Measurements from ENCODE around the gene ANKRD11. TPM values are rescaled to one million over a fixed set of nuclear protein-coding genes. Genes with fewer than 3 reads are reported as not detected.

Gene ANKRD11
- total RNA-seq, 2 donors from 2014 or later = 197 to 251 TPM

DNA sequence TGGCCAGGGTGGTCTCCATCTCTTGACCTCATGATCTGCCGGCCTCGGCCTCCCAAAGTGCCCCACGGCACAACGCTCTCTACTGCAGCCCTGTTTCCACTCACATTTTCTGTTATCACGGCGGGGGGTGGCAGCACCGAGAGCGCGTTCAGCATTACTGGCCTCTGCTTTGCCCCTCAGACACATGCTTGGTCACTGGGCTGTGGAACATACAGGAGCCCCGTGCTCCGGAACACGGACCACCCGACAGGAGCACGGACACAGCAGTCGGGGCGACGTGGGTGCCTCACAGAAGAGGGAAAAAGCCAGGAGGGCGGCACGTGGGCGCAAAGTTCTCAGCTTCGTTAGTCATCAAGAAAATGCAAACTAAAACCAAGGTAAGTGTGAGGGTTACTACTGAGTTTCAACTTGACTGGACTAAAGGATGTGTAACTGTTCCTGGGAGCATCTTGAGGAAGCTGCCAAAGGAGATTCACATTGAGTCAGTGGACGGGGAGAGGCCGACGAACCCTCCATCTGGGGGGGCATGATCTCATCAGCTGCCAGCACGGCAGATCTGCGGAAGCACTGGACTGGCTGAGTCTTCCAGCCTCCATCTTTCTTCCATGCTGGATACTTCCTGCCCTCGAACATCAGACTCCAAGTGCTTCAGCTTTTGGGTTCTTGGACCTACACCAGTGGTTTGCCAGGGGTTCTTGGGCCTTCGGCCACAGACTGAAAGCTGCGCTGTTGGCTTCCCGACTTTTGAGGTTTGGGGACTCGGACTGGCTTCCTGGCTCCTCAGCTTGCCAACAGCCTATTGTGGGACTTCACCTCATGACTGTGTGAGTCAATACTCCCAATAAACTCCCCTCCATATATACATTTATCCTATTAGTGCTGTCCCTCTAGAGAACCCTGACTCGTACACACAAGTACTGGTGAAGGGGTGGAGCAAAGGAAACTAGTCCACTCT is 166.0 kb downstream of the ANKRD11 start:
- Mint-ChIP-seq H3K27ac (peak overlapping the region; percentile 91), H3K27me3 (no peaks in the 10 kb centered on the region), H3K4me1 (peaks cover 70% of the 10 kb centered on the region), H3K36me3 (ENCODE audit: low read depth) (no peaks in the 10 kb centered on the region), H3K4me3 (peak overlapping the region; percentile 82)
- ATAC-seq (no peak), DNase-seq (no peak)
- H3K9me3 ChIP-seq (ENCODE audit: control insufficient read depth, low read length, poor library complexity, severe bottlenecking) = no peaks in the 10 kb centered on the region

DNA sequence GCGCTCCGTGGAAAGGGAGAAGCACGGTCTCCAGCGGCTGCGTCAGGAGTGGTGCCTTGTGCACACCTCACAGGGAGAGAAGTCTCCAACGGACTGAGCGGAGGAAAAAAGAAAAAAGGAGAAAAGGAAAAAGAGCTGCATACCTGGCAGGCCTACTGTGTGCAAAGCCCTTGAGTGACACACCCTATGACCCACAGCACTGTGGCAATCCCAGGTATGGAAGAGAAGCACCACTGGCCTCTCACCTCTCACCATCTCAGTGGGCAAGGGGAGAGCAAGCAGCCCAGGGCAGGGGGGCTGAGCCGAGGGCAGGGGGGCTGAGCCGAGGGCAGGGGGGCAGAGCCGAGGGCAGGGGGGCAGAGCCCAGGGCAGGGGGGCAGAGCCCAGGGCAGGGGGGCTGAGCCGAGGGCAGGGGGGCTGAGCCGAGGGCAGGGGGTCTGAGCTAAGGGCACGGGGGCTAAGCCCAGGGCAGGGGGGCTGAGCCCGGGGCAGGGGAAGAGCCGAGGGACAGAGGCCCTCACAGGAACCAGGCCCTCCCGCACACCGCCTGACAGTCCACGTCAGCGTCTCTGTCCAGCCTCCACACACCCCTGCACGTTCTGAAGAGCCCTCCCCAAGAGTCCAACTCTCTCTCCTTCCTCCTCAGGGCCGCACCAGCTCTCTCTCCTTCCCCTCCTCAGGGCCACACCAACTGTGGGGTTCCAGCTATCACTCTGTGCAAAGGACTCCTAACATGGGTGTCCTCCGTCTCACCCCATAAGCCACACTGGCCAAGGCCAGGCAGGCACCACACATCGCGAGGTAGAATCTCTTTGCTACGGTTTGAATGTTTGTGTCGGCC is 167.0 kb downstream of the ANKRD11 start:
- H3K4me1 Mint-ChIP-seq = peaks cover 75% of the 10 kb centered on the region
- DNase-seq = no peak
- peak overlapping the region; percentile 91 for H3K27ac Mint-ChIP-seq
- H3K36me3 Mint-ChIP-seq (ENCODE audit: low read depth) = no peaks in the 10 kb centered on the region
- H3K4me3 Mint-ChIP-seq = peak overlapping the region; percentile 82
- no peaks in the 10 kb centered on the region for H3K27me3 Mint-ChIP-seq
- H3K9me3 ChIP-seq (ENCODE audit: control insufficient read depth, low read length, poor library complexity, severe bottlenecking) = no peaks in the 10 kb centered on the region
- ATAC-seq = no peak

DNA sequence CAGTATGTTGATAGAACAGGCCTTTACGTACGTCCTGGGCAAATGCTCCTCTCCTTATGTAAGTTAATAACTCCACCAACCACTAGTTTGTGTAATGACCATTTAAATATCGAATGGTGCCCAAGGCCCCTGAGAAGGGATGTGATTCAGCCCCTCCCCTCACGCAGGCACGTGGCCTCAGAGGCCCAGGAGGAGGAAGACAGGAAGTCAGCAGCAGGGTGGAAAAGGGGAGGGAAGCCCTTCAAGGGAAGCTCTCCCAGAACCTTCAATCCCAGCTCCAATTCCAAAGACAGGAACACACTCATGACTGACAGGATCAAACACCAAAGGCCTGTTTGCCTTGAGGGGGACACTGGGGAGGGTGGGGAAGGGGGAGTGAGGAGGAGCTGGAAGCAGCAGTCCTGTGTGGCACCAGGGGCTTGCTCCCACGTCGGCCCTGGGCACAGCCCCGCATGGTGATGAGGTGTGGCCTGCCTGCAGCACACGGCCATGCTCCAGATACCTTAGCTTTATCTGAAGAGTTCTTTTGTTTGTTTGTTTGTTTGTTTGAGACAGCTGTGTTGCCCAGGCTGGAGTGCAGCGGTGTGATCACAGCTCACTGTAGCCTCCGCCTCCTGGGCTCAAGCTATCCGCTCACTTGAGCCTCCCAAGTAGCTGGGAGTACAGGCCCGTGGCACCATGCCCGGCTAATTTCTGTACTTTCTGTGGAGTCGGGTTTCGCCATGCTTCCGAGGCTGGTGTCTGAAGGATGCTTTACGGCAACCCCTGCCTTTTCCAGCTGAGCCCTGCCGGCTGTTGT is 167.8 kb downstream of the ANKRD11 start:
- peaks cover 76% of the 10 kb centered on the region for H3K4me1 Mint-ChIP-seq
- H3K36me3 Mint-ChIP-seq (ENCODE audit: low read depth) = no peaks in the 10 kb centered on the region
- H3K9me3 ChIP-seq (ENCODE audit: control insufficient read depth, low read length, poor library complexity, severe bottlenecking) = no peaks in the 10 kb centered on the region
- DNase-seq = no peak
- H3K27ac Mint-ChIP-seq = peak overlapping the region; percentile 79
- H3K4me3 Mint-ChIP-seq = peak overlapping the region; percentile 77
- no peaks in the 10 kb centered on the region for H3K27me3 Mint-ChIP-seq
- no peak for ATAC-seq

DNA sequence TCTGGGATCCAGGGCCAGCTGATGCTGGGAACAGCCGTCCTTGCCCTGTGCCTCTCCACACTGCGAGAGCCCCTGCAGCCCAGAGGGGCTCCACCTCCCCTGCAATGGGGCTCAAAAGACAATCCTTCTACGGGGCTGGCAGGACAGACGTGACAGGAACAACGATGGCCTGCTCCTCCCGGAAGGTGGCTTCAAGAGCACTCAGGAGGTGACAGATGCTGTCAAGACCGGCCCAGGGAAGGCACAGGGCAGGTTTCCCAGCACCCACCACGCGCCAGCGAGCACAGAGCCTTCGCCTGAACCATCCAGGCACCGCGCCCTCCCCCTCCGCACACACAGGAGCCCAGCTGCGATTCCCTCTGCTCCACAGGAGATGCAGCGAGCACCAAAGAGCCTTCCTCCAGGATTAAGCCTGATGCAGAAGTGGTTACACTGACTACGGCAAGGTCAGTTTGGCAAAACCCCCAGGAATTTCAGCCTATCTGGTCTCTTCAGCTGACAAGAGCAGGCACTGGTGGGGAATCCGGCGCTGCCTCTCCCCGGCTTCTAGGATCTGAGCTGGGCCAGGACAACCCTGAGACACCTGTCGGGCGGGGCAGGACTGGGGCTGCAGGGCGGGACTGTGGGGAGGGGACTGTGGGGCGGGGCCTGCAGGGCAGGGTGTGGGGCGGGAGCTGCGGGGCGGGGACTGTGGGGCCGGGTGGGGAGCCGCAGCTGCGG is 169.4 kb downstream of the ANKRD11 start:
- Mint-ChIP-seq H3K27me3 (no peaks in the 10 kb centered on the region), H3K27ac (no peak overlapping the region)
- no peak for DNase-seq

DNA sequence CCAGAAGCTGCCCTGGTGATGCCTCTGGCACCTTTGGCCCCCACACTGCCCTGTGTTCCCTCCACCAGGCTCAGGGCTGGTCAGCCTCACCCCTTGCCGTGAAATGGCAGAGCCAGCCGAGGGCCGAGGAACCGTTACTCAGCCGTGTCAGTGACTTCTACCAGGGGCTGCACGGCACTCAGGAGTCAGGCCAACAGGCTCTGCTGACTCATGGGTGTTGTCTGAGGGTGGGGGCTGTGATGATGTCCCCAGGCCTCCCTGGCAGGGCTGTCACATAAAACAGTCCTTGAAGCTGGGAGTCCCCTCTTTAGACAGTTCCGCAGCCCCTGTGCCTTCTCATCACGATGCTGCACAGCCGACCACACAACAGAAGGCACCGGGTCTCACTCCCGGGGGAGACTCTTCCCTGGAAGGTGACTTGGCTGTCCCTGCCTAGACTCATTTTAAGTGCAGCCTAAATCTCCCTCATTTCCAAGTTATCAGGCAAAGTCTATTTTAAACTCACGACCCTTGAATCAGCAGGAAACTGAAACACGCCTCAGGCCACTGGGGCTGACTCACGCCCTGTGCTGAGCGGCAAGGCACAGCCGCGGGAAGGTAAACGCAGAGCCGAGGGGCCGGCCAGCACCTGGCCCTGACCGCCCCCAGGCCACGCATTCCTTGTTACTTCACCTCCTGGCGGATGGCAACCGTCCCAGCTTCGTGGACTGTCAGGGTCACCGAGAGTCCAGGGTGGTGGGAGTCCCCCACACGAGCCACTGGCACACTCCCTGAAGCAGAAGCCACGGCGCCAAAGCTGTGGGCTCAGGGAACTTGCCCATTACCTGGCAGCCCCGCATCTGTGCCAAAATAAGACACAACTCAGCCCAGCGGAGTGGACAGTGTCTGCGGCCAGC is 170.2 kb downstream of the ANKRD11 start:
- H3K4me1 Mint-ChIP-seq = peaks cover 82% of the 10 kb centered on the region
- H3K36me3 Mint-ChIP-seq (ENCODE audit: low read depth) = no peaks in the 10 kb centered on the region
- no peaks in the 10 kb centered on the region for H3K9me3 ChIP-seq (ENCODE audit: control insufficient read depth, low read length, poor library complexity, severe bottlenecking)
- ATAC-seq (no peak), DNase-seq (no peak)
- peak overlapping the region; percentile 77 for H3K4me3 Mint-ChIP-seq
- peak overlapping the region; percentile 83 for H3K27ac Mint-ChIP-seq
- no peaks in the 10 kb centered on the region for H3K27me3 Mint-ChIP-seq

More for the DNA sequence above, 169.4 kb downstream of the ANKRD11 start:
- Mint-ChIP-seq H3K36me3 (ENCODE audit: low read depth) (no peaks in the 10 kb centered on the region), H3K4me1 (peaks cover 83% of the 10 kb centered on the region), H3K4me3 (peak overlapping the region; percentile 77)
- ATAC-seq = no peak
- no peaks in the 10 kb centered on the region for H3K9me3 ChIP-seq (ENCODE audit: control insufficient read depth, low read length, poor library complexity, severe bottlenecking)

DNA sequence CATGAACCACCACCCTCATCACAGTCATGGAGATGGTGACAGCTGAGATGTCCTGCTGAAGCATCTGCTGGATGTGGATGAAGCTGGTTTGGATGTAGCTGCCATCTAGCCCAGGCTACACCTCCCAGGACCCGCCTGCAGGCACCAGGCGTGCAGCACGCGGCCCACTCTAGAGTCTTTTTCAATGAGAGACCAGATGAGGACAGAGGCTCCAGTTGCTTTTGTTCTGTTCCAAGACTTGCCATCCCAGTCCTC is 170.8 kb downstream of the ANKRD11 start:
- DNase-seq (no peak), ATAC-seq (no peak)
- Mint-ChIP-seq H3K27me3 (no peaks in the 10 kb centered on the region), H3K36me3 (ENCODE audit: low read depth) (no peaks in the 10 kb centered on the region), H3K4me3 (peak overlapping the region; percentile 60), H3K27ac (peak overlapping the region; percentile 83), H3K4me1 (peaks cover 80% of the 10 kb centered on the region)
- H3K9me3 ChIP-seq (ENCODE audit: control insufficient read depth, low read length, poor library complexity, severe bottlenecking) = no peaks in the 10 kb centered on the region

DNA sequence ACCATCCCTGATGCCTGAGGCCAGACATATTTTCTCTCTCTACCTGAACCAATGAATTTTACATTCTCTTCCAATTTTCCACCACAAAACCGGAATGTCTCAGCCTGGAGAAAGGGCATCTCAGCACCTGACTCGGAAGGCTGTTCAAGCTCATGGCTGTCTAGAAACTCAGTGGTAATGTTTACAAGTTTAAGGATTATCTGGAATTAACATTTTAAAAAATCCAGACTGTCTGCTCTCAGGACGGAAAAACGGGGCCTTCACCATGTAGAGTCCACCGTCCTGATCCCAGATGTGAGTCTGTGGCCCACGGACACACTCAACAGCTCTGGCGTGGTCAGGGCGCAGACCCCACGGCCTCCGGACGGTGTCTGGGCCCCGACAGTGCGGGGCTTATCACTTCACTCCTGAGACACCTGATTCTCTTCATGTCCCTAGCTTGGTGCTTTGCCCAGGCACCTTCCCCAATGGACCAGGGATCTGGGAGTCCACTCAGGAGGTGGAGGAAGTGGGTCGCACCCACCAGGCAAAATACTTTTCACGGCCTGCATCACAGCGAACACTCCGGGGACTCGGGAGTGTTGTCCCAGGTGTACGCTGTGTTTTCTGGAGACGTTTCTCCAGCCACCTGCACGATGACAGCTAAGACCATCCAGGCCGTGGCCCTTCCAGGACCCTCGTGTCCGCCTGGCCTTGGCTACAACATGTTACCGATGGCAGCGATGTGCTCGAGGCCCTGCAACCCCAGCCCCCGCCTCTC is 171.3 kb downstream of the ANKRD11 start:
- Mint-ChIP-seq H3K4me3 (peak overlapping the region; percentile 68), H3K27ac (peak overlapping the region; percentile 83), H3K4me1 (peaks cover 82% of the 10 kb centered on the region), H3K36me3 (ENCODE audit: low read depth) (no peaks in the 10 kb centered on the region), H3K27me3 (no peaks in the 10 kb centered on the region)
- DNase-seq (no peak), ATAC-seq (no peak)
- H3K9me3 ChIP-seq (ENCODE audit: control insufficient read depth, low read length, poor library complexity, severe bottlenecking) = no peaks in the 10 kb centered on the region

DNA sequence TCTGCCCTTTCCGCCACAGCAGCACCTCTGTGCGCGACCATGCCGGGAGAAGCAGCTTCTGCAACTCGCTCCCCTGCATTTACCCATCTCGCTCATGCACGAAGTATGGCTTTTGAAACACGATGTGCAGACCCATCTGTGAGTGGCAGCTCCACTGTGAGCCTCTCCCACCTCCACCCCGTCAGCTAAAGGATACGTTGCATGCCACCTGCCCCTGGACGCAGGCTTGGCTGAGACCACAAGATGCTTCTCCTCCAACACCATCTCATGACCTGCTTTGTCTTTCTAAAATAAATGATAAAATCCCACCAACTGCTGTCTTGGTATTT is 172.0 kb downstream of the ANKRD11 start:
- Mint-ChIP-seq H3K4me1 (peaks cover 81% of the 10 kb centered on the region), H3K4me3 (peak overlapping the region; percentile 68), H3K27ac (peak overlapping the region; percentile 83), H3K27me3 (no peaks in the 10 kb centered on the region), H3K36me3 (ENCODE audit: low read depth) (no peaks in the 10 kb centered on the region)
- no peak for ATAC-seq
- no peak for DNase-seq
- no peaks in the 10 kb centered on the region for H3K9me3 ChIP-seq (ENCODE audit: control insufficient read depth, low read length, poor library complexity, severe bottlenecking)

DNA sequence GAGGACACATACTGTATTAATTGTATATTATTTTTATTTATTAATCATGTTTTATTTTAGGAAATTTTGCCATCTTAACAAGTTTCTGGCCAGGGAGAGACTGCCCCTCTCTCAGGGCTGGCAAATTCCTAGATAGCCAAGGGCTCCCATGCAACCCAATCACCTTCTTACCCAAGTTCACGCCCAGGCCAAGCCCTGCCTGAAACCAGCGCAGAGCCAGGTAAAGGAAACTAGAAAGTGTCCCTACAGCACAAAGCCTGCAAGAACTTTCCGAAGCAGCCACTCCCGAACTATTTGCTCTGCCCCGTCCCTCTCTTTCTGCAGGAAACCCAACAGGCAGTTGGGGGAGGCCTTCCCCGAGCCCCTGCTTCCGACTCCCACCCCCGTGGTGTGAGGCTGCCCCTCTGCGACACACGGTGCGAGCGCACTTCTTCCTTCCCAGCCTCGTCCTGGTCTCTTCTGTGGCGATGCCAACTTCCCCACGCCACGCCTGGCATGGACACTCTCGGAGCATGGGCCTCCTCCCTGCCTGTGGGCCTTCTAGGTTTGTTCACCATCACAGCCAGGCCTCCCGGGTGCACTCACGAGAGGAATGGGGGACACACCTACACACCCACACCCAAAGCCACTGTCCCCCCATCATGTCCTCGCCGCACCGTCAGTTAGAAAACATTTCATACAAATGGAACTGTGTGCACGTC is 172.5 kb downstream of the ANKRD11 start:
- Mint-ChIP-seq H3K4me3 (peak overlapping the region; percentile 92), H3K27ac (peak overlapping the region; percentile 83), H3K27me3 (no peaks in the 10 kb centered on the region), H3K4me1 (peaks cover 79% of the 10 kb centered on the region), H3K36me3 (ENCODE audit: low read depth) (no peaks in the 10 kb centered on the region)
- DNase-seq = no peak
- ATAC-seq = no peak
- H3K9me3 ChIP-seq (ENCODE audit: control insufficient read depth, low read length, poor library complexity, severe bottlenecking) = no peaks in the 10 kb centered on the region

DNA sequence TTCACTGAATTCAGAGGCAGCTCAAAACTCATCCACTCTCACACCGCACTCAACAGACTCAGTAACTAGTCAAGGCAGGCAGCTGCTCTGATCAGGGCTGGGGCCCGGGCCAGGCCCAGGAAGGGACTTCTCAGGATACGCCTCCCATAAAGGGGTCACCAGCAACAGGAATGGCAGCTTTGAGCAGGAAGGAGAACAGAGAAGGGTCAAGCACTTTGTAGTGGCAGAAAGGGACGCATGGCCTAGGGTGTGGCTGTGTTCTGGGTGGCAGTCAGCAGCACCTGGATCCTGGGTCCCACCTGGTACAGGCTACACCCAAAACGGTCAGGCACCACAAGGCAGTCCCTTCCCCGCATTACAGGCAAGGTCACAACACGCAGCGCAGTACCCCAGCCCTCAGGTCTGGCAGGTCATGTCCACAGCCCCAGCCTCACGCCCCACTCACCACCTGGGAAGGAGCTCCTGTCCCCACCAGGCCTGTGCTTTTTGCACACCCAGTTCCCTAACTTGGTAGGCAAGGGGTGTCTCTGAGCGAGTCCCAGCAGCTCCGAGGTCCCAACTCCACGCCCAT is 173.2 kb downstream of the ANKRD11 start:
- ATAC-seq (no peak), DNase-seq (no peak)
- Mint-ChIP-seq H3K27me3 (no peaks in the 10 kb centered on the region), H3K4me1 (peaks cover 78% of the 10 kb centered on the region), H3K27ac (peak overlapping the region; percentile 99), H3K4me3 (peak overlapping the region; percentile 92), H3K36me3 (ENCODE audit: low read depth) (no peaks in the 10 kb centered on the region)
- H3K9me3 ChIP-seq (ENCODE audit: control insufficient read depth, low read length, poor library complexity, severe bottlenecking) = no peaks in the 10 kb centered on the region

DNA sequence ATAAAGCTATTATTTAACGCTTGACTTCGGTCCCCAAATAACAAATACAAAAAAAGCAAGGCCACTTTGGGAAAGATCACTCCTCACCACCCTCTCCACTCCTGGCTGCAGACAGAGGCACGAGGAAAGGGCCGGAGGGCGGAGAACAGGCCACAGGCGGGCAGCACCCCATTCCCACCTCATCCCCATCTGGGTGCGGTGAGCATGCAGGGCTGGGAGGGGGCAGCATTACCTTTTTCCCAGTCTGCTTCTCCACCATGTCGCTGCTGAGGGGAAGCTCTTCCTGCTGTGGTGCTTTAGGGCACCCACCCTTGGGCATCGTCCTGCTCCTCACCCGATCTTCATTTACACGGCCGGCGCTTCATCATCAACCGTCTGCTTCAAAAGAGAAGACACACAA is 173.7 kb downstream of the ANKRD11 start:
- no peaks in the 10 kb centered on the region for H3K36me3 Mint-ChIP-seq (ENCODE audit: low read depth)
- H3K9me3 ChIP-seq (ENCODE audit: control insufficient read depth, low read length, poor library complexity, severe bottlenecking) = no peaks in the 10 kb centered on the region
- peak overlapping the region; percentile 99 for H3K27ac Mint-ChIP-seq
- ATAC-seq (no peak), DNase-seq (no peak)
- peaks cover 76% of the 10 kb centered on the region for H3K4me1 Mint-ChIP-seq
- no peaks in the 10 kb centered on the region for H3K27me3 Mint-ChIP-seq
- H3K4me3 Mint-ChIP-seq = peak overlapping the region; percentile 92
